ENCODE measurements around the gene ELP1.

Gene ELP1

DNA sequence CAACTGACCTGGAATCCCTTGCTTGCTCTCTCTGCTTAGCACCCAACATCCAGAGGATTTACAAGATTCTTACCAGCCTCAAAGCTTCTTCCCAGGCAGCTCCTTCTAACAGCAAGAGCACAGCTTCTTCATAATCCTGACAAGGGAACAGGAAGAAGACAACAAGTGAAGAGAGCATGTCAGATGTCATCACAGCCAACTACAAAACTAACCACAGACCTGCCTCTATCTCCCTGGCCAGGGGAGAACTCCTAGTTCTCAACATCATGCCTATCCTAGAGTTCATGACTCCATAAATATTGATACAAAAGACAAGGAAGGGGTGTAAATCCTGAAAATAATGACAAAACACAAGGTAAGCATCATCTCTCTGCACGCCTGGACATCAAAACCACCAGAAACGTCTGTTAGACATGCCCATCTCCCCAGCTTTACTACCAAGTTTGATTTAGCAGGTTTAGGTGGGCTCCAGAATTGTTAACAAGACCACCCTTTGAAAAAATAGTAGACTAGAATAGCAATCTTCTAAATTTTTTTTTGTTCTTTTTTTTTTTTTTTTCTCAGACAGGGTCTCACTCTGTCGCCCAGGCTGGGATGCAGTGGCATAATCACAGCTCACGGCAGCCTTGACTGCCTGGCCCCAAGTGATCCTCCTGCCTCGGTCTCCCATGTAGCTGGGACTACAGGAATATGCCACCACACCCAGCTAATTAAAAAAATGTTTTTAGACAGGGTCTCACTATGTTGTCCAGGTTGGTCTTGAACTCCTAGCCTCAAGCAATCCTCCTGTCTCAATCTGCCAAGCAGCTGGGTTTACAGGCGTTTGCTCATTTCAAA, 51.7 kb downstream of the ELP1 start:
- DNase-seq: no peak

DNA sequence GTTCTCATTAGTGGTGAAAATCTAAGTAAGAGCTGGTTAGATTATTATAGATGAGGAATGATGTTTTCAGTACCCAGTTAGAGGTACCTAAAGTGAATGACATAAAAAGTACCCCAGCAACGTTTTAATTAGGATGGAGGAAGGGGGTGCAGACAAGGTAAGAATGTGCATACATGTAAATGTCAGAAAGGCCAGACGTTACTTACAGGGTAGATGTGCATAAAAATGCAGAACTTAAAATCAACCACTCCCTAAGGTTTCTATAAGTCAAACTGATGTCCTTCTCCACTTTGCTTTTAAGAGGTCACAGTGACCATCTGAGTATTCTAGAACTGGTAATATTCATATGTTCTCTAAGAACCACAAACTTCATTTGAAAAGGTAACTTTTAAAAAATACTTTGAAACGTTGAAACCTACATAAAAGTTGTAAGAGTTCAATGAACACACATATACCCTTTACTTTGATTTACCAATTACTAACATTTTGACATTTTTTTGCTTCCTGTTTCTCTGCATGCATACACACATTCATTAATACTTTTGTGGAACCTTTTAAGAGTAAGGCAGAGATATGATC, 53.1 kb downstream of the ELP1 start:
- DNase-seq: no peak

DNA sequence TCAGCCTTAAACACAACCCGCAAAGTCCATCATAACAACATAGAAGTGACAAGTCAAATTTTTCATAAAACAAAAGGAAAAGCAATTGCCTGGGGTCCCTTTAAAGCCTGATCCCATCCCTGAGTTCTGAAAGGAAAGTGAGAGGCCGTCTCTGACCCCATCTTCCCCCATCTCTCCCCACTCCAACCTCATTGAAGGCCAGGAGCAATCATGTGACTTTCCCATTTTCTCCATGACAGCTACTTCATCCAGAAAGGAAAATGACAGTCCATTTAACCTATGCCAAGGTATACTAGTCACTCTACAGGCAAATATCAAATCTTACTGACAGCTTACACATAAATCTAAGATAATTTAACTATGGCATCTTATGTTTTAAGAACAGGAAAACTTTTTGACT, 56.4 kb downstream of the ELP1 start:
- DNase-seq: no peak

DNA sequence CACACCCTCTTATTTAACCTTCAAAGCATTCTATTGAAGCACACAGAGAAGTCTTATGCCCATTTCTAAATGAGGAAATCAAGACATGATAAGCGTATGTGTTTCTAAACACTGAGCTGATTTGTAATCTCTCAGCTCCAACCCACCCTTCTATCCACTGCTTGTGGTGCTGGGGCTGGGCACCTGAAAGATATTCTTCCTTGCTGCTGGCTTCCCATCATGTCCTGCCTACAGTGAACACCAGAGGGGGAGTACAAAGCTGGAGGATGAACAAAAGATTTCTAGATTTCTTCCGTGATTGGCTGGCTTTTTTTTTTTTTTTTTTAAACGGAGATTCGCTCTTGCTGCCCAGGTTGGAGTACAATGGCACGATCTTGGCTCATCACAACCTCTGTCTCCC, 57.5 kb downstream of the ELP1 start:
- DNase-seq: no peak

DNA sequence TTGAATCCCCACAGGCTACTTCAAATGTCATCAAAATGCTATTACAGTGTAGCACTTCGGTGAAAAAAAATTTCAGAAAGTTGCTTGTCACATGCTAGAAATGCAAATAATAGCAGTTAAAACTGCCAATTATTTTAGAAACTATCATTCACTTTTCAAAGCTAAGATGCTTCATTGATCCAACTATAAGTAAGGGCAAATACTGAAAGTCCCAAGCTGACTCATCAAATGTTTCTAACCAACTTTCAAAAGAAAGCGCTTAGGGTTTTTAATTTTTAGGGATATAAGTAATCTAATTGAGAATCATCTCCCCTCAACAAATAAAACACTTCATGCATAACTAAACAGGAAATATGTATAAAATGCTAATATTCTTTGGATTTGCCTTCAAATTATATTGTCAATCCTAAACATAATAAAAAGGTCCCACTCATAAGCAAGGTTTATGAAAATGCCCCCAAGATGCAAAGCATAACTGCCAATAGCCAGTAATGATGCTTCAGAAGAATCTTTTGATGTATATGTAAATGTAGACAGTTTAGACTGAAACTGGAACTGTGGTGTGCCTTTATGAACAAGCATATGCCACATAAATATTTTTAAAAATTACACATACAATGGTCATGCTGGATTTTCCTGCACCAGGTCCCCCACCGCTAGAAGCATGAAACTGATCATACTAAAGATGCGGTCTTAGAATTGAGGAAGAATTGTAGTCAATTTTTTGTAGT, 59.7 kb downstream of the ELP1 start:
- no peak for DNase-seq

DNA sequence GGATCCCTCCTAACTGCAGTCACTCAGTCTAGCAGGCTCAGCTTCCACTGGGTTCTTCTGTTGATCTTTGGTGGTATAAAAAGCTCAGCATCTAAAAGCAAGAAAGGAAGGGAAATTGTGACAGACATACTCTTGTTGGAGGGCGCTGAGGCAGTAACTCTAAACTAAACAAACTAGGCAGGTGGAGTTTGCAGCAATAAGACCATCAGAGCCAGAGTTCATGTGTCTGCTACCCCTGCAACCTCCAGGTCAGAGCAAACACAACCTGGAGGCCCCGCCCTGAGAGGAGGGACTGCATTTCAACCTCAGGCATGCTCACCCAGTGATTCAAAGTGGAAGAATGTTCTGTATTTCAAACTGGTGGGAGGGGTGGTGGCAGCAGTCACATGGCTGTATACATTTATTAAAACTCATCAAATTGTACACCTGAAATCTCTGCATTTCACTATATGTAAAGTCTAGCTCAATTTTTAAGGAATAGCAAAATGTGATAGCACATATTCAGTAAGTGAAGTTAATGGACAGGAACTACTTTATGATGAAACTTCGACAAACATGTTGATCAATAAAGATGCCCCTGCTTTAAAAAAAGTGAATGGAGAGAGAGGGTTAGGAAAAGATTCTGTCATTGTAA, 64.7 kb downstream of the ELP1 start:
- DNase-seq: no peak

DNA sequence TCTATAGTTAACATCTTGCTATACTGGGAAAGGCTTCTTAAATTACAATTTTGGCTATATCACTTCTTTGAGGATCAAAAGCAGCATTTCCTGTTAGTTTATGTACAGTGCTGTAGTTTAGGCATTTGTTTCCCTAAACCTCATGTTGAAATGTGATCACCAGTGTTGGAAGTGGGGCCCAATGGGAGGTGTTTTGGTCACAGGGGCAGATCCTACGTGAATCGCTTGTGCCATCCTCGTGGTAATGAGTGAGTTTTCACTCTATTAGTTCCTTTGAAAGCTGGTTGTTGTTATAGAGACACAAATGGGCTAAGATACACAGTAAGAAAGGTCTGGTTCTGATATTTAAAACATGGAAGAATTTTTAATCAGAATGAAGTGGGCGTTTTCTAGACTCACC, 66.1 kb downstream of the ELP1 start:
- DNase-seq: no peak

DNA sequence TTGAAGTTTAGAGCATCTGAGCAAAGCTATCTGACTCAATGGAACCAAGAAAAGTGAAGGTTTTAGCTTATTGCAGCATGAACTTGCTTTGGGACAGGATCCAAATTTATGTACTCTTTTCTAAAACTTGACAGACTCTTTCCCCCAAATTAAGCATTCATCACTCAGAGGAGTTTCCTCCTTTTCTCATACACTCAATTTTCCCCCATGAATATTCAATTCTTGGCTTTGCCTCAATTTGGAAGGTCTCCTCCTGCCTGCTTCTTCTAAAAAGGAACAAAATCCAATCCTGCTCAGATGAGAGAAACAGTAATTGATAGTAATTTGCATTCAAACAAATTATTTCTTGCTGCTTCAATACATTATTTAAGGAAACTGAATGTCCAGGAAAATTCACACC, 66.8 kb downstream of the ELP1 start:
- DNase-seq: no peak

DNA sequence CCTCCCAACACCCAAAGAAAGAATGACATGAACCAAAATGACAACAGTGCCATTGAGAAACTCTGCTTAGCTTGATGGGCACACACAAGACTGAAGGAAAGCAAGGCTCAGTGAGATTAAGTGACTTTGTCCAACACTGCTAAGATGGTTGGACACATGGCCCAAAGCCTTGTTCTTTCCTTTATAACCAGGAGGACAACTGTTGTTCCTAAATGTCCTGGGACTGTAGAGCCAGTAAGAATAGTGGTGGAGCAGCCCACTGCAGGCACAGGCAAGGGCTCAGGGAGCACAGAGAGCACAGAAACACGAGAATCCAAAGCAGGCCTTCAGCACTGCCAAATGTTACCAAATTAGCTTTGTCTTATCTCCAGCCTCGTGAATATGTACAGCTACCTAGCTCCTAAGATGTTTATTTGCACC, 67.9 kb downstream of the ELP1 start:
- DNase-seq: no peak

DNA sequence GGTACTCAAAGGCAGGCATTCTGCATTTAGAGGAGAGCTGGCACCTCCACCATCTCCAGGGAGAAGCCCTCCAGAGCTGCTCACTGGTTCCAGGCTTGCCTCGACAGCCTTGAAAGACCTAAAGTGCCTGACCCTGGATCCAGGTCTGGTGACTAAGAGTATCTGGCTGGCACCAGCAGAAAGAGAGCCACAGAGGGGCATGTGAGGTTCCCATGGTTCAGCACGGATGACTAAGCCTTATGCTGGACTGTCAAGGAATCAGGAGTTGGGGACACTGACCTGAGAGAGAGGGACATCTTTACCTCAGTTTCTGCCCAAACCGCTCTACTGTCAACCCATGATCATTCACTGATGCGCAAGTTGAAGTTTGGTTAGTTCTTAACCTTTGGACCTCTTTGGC, 68.9 kb downstream of the ELP1 start:
- no peak for DNase-seq

DNA sequence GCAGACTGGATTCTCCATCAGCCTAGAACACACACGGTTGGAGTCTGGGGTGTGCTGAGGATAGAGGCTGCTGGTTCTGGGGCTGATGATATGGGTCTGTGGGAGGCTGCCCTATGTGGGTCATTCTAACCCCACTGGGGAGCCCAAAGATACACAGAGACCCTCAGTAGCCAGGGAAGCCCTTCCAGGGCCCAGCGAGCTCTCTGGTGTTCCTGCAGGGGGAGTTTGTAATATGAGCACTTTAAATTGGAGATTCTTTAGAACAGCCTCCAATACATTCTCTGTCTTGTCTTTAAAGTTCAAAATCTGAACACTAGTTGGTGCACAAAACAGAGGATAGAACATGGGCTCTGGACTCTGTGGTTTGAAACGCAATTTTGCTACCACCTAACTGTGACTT, 69.5 kb downstream of the ELP1 start:
- no peak for DNase-seq

DNA sequence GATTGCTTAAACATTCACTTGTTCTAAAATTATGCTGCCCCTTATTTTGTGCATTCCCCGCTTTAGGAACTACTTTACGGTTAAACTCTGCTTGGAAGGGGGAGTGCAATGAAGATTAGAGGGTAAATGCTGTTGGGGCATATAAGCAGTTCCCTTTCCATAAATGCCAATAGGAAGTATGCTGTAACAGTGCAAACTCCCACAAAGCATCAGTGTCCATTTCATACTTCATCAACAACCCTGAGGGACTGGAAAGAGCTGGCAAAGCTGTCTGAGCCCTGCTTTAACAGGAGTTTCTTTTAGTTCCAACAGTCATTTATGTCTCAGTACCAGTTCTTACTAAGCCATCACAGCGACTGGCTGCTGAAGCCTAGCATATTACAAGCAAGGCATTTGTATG, 70.0 kb downstream of the ELP1 start:
- no peak for DNase-seq

DNA sequence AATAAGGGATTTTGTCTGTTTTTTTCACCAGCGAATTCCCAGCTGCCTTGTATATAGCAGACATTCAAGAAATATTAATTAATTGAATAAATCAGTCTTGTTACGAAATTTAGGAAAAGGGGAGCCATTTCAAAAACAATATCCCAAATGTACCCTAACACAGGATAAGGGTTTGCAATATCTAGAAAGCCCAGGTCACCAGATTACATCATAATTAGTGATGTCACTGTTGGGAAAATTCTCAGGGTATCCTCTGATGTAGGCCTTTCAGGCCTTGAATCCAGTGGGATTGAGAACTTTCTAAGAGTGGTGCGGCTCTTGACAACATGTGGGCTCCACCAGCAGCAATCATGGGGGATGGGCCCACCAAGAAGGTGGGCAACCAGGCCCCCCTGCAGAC, 71.9 kb downstream of the ELP1 start, which contains the start of gene ACTL7A:
Gene ACTL7A (plus strand): TSS at position 270 of the 400 bp plus-strand sequence. CDS start 57 bp downstream, at position 327.
- no peak for DNase-seq

DNA sequence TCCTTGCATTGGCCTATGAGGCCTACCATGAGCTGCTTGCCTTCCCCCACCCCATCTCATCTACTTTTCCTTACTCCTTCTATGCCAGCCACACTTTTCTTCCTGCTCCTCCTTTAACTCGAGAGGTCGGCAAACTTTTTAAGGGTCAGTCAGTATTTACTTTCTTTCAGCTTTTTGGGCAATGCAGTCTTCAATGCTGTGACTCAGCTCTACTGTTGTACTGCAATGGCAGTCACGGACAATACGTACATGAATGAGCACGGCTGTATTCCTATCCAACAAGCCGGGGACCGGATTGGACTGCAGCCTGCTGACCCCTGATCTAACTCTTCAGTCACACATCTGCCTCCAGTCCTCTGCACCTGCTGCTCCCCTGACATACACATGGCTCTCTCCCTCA, 72.5 kb downstream of the ELP1 start:
- DNase-seq: no peak

DNA sequence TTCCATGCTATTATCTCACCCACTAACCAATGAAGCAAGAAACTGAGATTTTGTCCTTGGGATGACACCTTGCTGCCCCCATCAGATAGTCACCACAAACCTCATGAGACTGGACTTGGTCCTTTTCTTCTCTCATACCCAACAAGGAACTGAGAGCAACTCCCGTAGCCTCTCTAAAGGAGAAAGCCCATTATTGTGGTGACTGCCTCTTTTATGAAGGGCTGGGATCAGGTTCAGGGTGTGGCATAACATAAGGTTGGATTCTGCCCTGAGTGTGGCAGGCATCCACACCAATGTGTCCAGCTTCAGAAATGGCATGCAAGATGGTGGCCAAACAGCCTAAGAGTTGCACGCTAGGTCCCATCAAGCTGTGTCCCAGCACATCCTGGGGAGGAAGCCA, 73.2 kb downstream of the ELP1 start:
- no peak for DNase-seq

DNA sequence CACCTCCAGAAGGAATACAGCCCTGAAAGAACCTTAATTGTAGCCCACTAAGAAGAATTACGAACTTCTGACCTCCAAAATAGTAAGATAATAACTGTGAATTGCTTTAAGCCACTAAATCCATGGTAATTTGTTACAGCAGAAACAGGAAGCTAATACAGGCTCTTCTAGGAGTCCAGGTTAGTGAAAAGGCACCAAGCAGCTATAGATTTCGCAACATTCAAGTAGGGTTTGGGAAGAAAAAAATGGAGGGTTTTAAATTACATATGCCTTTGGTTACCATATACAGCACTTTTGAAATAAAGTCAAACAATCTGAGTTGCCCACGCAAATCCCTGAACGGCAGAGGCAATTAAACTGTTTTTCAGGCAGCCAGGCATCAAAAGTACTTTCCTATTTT, 73.6 kb downstream of the ELP1 start:
- DNase-seq: no peak

DNA sequence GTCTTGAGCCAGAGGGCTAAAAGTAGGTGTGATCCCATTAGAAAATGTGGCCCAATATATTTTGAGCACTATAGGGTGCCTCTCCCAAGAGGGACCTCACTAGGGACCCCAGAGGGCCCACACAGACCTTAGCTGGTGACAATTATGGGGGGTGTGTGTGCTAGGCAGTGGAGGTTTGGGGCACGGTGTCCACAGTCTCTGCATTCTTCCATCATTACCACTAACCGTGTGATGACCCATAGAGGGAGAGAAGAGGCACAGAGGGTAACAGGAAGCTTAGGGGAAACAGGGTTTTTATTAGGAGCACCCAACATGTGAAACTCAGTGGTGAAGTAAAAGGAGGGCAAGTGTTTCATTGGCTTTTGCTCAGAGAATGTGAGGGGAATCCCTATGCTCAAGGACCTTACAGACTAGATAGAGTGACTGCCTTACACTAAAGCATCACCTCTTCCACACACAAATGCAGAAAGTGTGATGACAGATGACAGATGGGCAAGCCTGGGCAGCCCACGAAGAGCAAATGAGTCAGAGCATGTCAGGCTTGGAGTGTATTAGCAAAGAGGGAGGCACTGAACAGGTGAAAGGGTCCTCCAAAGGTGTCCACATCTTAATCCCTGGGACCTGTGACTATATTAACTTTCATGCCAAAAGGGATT, 74.3 kb downstream of the ELP1 start:
- DNase-seq: no peak

DNA sequence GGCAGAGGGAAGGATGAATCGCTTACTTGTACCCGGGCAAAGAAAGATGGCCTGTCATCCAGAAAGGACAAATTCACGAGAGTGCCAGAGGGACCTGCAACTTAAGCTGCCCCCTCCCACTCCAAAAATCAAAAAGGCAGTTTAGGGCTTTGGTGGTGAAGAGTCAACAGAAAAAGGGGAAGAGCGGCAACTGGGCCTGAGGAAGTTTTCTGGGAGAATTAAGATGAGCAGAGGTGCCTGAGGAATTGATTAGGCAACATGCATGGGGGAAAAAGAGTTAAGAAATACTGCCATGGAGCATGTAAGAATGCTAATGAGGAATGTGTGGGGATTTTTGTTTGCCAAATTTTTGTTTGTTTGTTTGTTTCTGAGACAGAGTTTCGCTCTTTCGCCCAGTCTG, 76.4 kb downstream of the ELP1 start:
- DNase-seq: no peak

DNA sequence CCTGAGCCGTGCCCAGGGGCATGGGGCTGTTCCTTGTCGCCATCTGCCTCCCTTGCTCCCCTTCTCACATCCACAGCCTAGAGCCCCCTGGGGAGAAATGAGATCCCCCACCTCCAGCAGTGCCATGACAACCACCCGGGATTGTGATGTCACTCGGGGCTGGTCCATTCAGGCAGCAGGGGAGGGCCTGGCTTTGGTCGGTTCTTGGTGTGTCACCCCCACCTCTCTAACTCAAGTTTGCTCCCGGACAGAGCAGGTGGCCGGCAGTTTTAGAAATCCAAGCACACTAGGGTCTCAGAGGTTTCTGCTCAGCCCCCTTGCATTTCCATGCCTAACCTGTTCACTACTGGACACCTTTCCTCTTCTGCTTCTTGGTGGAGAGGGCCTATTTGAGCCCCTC, 78.0 kb downstream of the ELP1 start, which contains the start of gene ACTL7B:
Gene ACTL7B (minus strand): TSS at position 99 of the 400 bp plus-strand sequence. CDS start 56 bp downstream, at position 43.
- DNase-seq: no peak

DNA sequence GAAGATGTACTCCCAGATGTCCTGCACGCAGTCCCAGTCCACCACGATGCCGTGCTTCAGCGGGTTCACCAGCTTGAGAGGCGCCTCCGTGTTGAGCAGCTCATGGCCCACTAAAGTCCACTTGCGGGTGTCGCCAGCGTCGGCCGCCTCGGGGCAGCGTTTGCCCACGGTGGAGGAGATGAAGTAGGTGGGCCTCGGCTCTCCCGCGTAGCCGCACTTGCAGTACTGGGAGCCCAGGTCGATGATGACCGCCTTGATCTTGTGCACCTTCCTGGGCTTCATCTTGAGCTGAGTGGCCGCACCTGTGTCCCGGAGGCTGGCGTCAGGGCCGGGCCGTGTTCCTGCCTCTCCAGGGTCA, 78.4 kb downstream of the ELP1 start:
- DNase-seq: no peak

DNA sequence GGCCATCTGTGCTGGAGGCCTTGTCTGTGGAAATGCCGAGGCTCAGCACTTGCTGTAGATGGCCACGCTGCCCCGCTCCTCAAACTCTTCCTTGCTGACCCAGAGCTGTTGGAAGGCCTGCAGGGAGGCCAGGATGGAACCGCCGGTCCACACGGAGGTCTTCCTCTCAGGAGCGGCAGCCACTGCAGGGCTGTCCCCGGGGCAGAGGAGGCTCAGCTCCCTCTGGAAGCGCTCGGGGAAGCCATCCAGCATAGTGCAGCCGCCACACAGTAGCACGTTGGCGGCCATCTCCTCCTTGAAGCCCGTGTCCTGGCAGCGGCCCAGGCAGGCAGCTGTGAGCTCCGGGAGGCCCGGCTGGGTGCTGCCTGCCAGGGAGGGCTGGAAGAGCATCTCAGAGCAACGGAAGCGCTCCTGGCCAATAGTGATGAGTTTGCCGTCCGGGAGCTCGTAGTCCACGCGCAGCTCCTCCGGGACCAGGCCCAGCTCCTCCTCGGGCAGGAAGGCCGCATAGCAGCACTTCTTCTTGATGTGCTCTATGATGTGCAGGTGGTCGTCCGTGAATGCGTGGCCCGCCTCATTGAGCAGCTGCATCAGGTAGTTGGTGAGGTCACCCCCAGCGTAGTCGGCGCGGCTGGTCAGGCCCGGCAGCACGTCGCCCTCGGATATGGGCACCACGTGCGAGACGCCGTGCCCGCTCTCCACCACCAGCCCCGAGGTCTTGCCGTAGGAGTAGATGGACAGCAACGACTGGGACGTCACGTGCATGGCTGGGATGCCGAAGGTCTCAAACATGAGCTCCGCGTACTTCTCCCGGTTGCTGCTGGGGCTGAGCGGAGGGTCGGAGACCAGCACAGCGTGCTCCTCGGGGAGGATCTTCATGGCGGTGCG, 79.0 kb downstream of the ELP1 start:
- no peak for DNase-seq

DNA sequence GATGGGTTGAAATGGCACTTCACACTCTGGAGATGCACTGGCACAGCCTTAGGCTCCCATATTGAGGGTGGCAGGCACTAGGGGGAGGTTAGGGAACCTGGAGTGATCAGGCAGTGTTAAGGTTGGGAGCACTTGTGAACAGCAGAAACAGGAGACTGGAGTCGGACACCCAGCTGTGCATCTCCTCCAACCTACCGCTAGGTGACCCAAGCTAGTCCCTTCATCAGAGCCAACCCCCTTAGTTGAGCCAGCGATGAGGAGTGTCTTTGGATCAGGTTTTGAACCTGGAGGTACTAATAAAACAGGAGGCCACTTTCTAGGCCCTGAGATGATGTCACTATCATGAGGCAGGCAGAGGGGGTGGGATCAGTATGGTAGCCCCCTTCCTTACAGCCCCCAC, 79.8 kb downstream of the ELP1 start:
- DNase-seq: no peak

Data from CD4-positive, alpha-beta T cell treated with Interferon alpha-2 for 1 hour (primary cell).